ENCODE data around the gene GRK5. TPM values are rescaled to one million over a fixed set of nuclear protein-coding genes. Genes with fewer than 3 reads are reported as not detected.

Gene GRK5
- total RNA-seq, 1 experiment from 2014 or later = 29.0 TPM

DNA sequence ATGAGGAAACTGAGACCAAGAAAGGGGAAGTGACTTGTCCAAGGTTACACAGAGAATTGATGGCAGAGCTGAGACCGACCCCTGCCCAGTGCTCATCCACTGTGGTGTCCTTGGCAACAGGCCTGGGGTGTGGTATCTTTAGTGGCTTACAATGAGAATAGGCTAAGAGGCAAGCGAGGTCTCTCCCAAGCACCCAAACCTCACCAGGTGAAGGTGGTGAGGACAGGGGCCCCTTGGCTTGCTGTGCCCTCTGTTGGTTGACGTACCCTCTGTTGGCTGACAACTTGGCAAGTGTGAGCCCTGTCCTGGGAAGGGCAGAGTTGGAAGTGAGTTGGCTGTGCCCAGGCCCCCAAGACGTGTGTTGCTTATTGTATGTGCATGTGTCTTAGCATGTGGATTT lies 166.9 kb downstream of the GRK5 start:
- ChIA-PET POLR2A (no interaction called here), CTCF (no interaction called here)
- ATAC-seq (no peak), DNase-seq (ENCODE audit: low read depth, low spot score) (no peak)
- no peak overlapping the region for H3K27ac ChIP-seq (ENCODE audit: low read length)
- no peaks in the 10 kb centered on the region for H3K4me1 ChIP-seq (ENCODE audit: control insufficient read depth, insufficient read depth, low read length)
- intact Hi-C loops (cut with micrococcal nuclease; ENCODE audit: unreplicated experiment) = no loop called here
- TF ChIP-seq SIN3A (IDR thresholded peaks at IDR 0.05; ENCODE audit: borderline replicate concordance, insufficient read depth, low read depth, low read length) = no peak
- TF ChIP-seq TCF7L2 (IDR thresholded peaks at IDR 0.05; ENCODE audit: low read depth, low read length) = no peak
- TF ChIP-seq, protein P1, sequence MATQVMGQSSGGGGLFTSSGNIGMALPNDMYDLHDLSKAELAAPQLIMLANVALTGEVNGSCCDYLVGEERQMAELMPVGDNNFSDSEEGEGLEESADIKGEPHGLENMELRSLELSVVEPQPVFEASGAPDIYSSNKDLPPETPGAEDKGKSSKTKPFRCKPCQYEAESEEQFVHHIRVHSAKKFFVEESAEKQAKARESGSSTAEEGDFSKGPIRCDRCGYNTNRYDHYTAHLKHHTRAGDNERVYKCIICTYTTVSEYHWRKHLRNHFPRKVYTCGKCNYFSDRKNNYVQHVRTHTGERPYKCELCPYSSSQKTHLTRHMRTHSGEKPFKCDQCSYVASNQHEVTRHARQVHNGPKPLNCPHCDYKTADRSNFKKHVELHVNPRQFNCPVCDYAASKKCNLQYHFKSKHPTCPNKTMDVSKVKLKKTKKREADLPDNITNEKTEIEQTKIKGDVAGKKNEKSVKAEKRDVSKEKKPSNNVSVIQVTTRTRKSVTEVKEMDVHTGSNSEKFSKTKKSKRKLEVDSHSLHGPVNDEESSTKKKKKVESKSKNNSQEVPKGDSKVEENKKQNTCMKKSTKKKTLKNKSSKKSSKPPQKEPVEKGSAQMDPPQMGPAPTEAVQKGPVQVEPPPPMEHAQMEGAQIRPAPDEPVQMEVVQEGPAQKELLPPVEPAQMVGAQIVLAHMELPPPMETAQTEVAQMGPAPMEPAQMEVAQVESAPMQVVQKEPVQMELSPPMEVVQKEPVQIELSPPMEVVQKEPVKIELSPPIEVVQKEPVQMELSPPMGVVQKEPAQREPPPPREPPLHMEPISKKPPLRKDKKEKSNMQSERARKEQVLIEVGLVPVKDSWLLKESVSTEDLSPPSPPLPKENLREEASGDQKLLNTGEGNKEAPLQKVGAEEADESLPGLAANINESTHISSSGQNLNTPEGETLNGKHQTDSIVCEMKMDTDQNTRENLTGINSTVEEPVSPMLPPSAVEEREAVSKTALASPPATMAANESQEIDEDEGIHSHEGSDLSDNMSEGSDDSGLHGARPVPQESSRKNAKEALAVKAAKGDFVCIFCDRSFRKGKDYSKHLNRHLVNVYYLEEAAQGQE (IDR thresholded peaks at IDR 0.05; ENCODE audit: insufficient read depth in 1 of 2, low read depth in 2 of 2, low read length in 1 of 2) = no peak
- no peak for TF ChIP-seq POLR2AphosphoS5 (IDR thresholded peaks at IDR 0.05; ENCODE audit: low read depth, low read length)
- no peak for TF ChIP-seq CTCF (IDR thresholded peaks at IDR 0.05)
- H3K9me3 ChIP-seq (ENCODE audit: control insufficient read depth, insufficient read depth, low read depth, low read length) = no peaks in the 10 kb centered on the region
- H3K27me3 ChIP-seq (ENCODE audit: control insufficient read depth, insufficient read depth, low read length) = no peaks in the 10 kb centered on the region
- no peaks in the 10 kb centered on the region for H3K36me3 ChIP-seq (ENCODE audit: control insufficient read depth, insufficient read depth, low read length)
- no peak overlapping the region for H3K4me3 ChIP-seq (ENCODE audit: low read depth in 2 of 2, low read length in 2 of 2)
- no TSS peak for BruUV-seq (replicated peaks)
- in situ Hi-C loops (cut with HindIII; ENCODE audit: low pct_unique_long_range_greater_than_20kb, low sequenced_read_pairs) = no loop called here

- H3K27ac ChIP-seq (ENCODE audit: low read length) = no peak overlapping the region
- DNase-seq (ENCODE audit: low read depth, low spot score) (no peak), ATAC-seq (no peak)
- no peaks in the 10 kb centered on the region for H3K36me3 ChIP-seq (ENCODE audit: control insufficient read depth, insufficient read depth, low read length)
- no peaks in the 10 kb centered on the region for H3K27me3 ChIP-seq (ENCODE audit: control insufficient read depth, insufficient read depth, low read length)
- BruUV-seq (replicated peaks) = no TSS peak
- no peaks in the 10 kb centered on the region for H3K9me3 ChIP-seq (ENCODE audit: control insufficient read depth, insufficient read depth, low read depth, low read length)
- intact Hi-C loops (cut with micrococcal nuclease; ENCODE audit: unreplicated experiment) (no loop called here), in situ Hi-C loops (cut with HindIII; ENCODE audit: low pct_unique_long_range_greater_than_20kb, low sequenced_read_pairs) (no loop called here)
- no peak overlapping the region for H3K4me3 ChIP-seq (ENCODE audit: low read depth in 2 of 2, low read length in 2 of 2)
- no peaks in the 10 kb centered on the region for H3K4me1 ChIP-seq (ENCODE audit: control insufficient read depth, insufficient read depth, low read length)
- TF ChIP-seq SIN3A (IDR thresholded peaks at IDR 0.05; ENCODE audit: borderline replicate concordance, insufficient read depth, low read depth, low read length) (no peak), POLR2AphosphoS5 (IDR thresholded peaks at IDR 0.05; ENCODE audit: low read depth, low read length) (no peak), TCF7L2 (IDR thresholded peaks at IDR 0.05; ENCODE audit: low read depth, low read length) (no peak), CTCF (IDR thresholded peaks at IDR 0.05) (no peak)
- TF ChIP-seq, protein P1 (IDR thresholded peaks at IDR 0.05; ENCODE audit: insufficient read depth in 1 of 2, low read depth in 2 of 2, low read length in 1 of 2) = no peak
- CTCF ChIA-PET = no interaction called here
- POLR2A ChIA-PET = no interaction called here
Observed at GRCh38 chr10:119375574-119376272, 168.4 kb downstream of the GRK5 start.

Measured in Panc1 (cell line).